H1 (cell line): ENCODE data around the gene PAEP. TPM values are rescaled to one million over a fixed set of nuclear protein-coding genes. Genes with fewer than 3 reads are reported as not detected.

Experiments used
- CTCF ChIA-PET: fragments of 300-600 bp; sonication (Branson Sonifier 250); formaldehyde crosslinking; loops from one replicate; lab custom pipeline; 2021; ENCODE audit not compliant: partially characterized antibody; lab: Charles Lee
- POLR2A ChIA-PET: fragments of 300-600 bp; sonication (Branson Sonifier 250); formaldehyde crosslinking; loops from one replicate; lab custom pipeline; 2021; ENCODE audit warnings: inconsistent platforms; ENCODE audit not compliant: partially characterized antibody; lab: Charles Lee
- DNase-seq, 2 experiments: peaks; one replicate each; pipeline versions ENCODE4 v3.0.0 to v3.0.0-alpha.2; 2010 to 2022; ENCODE audit warnings: low spot score in 2 of 2, low read depth in 1 of 2, mixed read lengths in 1 of 2
- FAIRE-seq: peaks from 2 replicates; lab custom pipeline; 2011; peaks lifted over from hg19 to GRCh38; lab: Jason Lieb, UNC
- H2AFZ ChIP-seq: 2 replicates; pipeline ENCODE4 v1.8.1; 2012; ENCODE audit warnings: low read length, inconsistent platforms
- H2AK5ac ChIP-seq: 2 replicates; pipeline ENCODE4 v1.6.1; 2013; ENCODE audit warnings: low read depth, low read length
- H2BK120ac ChIP-seq: replicated peaks from 2 replicates; pipeline ENCODE3; 2013; ENCODE audit warnings: low read depth, low read length, inconsistent platforms
- H2BK12ac ChIP-seq: 2 replicates; pipeline ENCODE4 v1.6.1; 2013; ENCODE audit warnings: low read depth, low read length
- H2BK15ac ChIP-seq: 2 replicates; pipeline ENCODE4 v1.6.1; 2013; ENCODE audit warnings: low read length
- H2BK20ac ChIP-seq: 2 replicates; pipeline ENCODE4 v1.6.1; 2013; ENCODE audit warnings: low read length
- H2BK5ac ChIP-seq: 2 replicates; pipeline ENCODE4 v1.6.1; 2013; ENCODE audit warnings: low read depth, low read length
- H3K14ac ChIP-seq: 2 replicates; pipeline ENCODE4 v1.6.1; 2013; ENCODE audit warnings: inconsistent platforms; ENCODE audit not compliant: insufficient read length
- H3K18ac ChIP-seq: 2 replicates; pipeline ENCODE4 v1.6.1; 2013; ENCODE audit warnings: low read length; ENCODE audit errors: extremely low read depth
- H3K23ac ChIP-seq: 2 replicates; pipeline ENCODE4 v1.6.1; 2013; ENCODE audit warnings: inconsistent platforms; ENCODE audit not compliant: insufficient read length
- H3K23me2 ChIP-seq: 2 replicates; pipeline ENCODE4 v1.6.1; 2013; ENCODE audit warnings: low read depth, low read length
- H3K27ac ChIP-seq: 2 replicates; pipeline ENCODE4 v1.6.1; 2011; ENCODE audit warnings: low read depth, low read length, inconsistent platforms
- H3K27me3 ChIP-seq, 4 experiments: replicated peaks in 1 of 4; 1 replicate in 1 of 4; 2 replicates in 3 of 4; pipeline versions ENCODE4 v1.6.1 to v1.8.1; 2011 to 2013; ENCODE audit warnings: low read length in 3 of 4, mild to moderate bottlenecking in 3 of 4, inconsistent platforms in 2 of 4, mixed read lengths in 2 of 4, moderate library complexity in 1 of 4; ENCODE audit not compliant: control insufficient read depth in 3 of 4, insufficient read depth in 3 of 4; ENCODE audit errors: extremely low read depth in 1 of 4
- H3K36me3 ChIP-seq, 4 experiments: 2 replicates each; pipeline versions ENCODE4 v1.6.1 to v1.8.1; 2011 to 2013; ENCODE audit warnings: mild to moderate bottlenecking in 4 of 4, low read length in 3 of 4, moderate library complexity in 2 of 4, control low read depth in 1 of 4, inconsistent platforms in 1 of 4; ENCODE audit not compliant: insufficient read depth in 4 of 4, control insufficient read depth in 2 of 4
- H3K4ac ChIP-seq: replicated peaks from 2 replicates; pipeline ENCODE3; 2013; ENCODE audit warnings: low read length, low read depth, mixed read lengths, inconsistent platforms; ENCODE audit not compliant: insufficient read length
- H3K4me1 ChIP-seq, 4 experiments: replicated peaks in 1 of 4; 1 replicate in 1 of 4; 2 replicates in 3 of 4; pipeline versions ENCODE4 v1.6.1 to v1.8.1; 2011 to 2013; ENCODE audit warnings: low read length in 3 of 4, inconsistent platforms in 2 of 4, mixed read lengths in 1 of 4; ENCODE audit not compliant: insufficient read depth in 4 of 4, control insufficient read depth in 3 of 4
- H3K4me2 ChIP-seq, 2 experiments: 2 replicates each; pipeline versions ENCODE4 v1.6.1 to v1.8.1; 2011 to 2013; ENCODE audit warnings: low read depth in 2 of 2, low read length in 2 of 2, control low read depth in 1 of 2, inconsistent platforms in 1 of 2, mild to moderate bottlenecking in 1 of 2; ENCODE audit not compliant: insufficient read depth in 1 of 2
- H3K4me3 ChIP-seq, 4 experiments: fragments of 200-600, 300-600 bp in 1 of 4; sonication (generic), shearing (Covaris generic), sonication (Bioruptor Twin) in 1 of 4; 2 replicates each; pipeline versions ENCODE4 v1.5.1 to v1.8.1; 2011 to 2016; ENCODE audit warnings: low read length in 4 of 4, low read depth in 3 of 4, control low read depth in 2 of 4, inconsistent platforms in 2 of 4, mild to moderate bottlenecking in 2 of 4, mixed read lengths in 1 of 4, moderate library complexity in 1 of 4; ENCODE audit not compliant: insufficient read depth in 2 of 4; ENCODE audit errors: extremely low read depth in 1 of 4
- H3K56ac ChIP-seq: replicated peaks from 2 replicates; pipeline ENCODE3; 2013; ENCODE audit warnings: low read depth, mild to moderate bottlenecking, mixed read lengths, low read length, inconsistent platforms; ENCODE audit not compliant: insufficient read length
- H3K79me1 ChIP-seq: 2 replicates; pipeline ENCODE4 v1.6.1; 2013; ENCODE audit warnings: low read depth, low read length, control low read depth
- H3K79me2 ChIP-seq, 2 experiments: 2 replicates each; pipeline versions ENCODE4 v1.6.1 to v1.8.1; 2012 to 2013; ENCODE audit warnings: low read length in 2 of 2, mild to moderate bottlenecking in 2 of 2, inconsistent platforms in 1 of 2; ENCODE audit not compliant: insufficient read depth in 2 of 2, control insufficient read depth in 1 of 2
- H3K9ac ChIP-seq, 4 experiments: replicated peaks in 1 of 4; 1 replicate in 1 of 4; 2 replicates in 3 of 4; pipeline versions ENCODE4 v1.6.1 to v1.8.1; 2011 to 2013; ENCODE audit warnings: low read depth in 3 of 4, low read length in 3 of 4, control low read depth in 2 of 4, mild to moderate bottlenecking in 2 of 4, moderate library complexity in 2 of 4, inconsistent platforms in 1 of 4; ENCODE audit errors: extremely low read depth in 1 of 4
- H3K9me3 ChIP-seq, 2 experiments: 2 replicates each; pipeline versions ENCODE4 v1.6.1 to v1.8.1; 2012 to 2013; ENCODE audit warnings: mild to moderate bottlenecking in 2 of 2, moderate library complexity in 2 of 2, control low read depth in 1 of 2, inconsistent platforms in 1 of 2, low read depth in 1 of 2, low read length in 1 of 2, mixed read lengths in 1 of 2; ENCODE audit not compliant: insufficient read depth in 2 of 2
- H4K20me1 ChIP-seq, 2 experiments: replicated peaks in 1 of 2; 2 replicates each; pipeline versions ENCODE3 to v1.8.1; 2011 to 2013; ENCODE audit warnings: inconsistent platforms in 2 of 2, low read length in 2 of 2, mild to moderate bottlenecking in 1 of 2; ENCODE audit not compliant: insufficient read depth in 2 of 2, control insufficient read depth in 1 of 2
- H4K5ac ChIP-seq: 2 replicates; pipeline ENCODE4 v1.6.1; 2013; ENCODE audit warnings: low read length, low read depth, mixed read lengths, inconsistent platforms; ENCODE audit not compliant: insufficient read length
- H4K8ac ChIP-seq: 2 replicates; pipeline ENCODE4 v1.8.0; 2013; ENCODE audit warnings: mild to moderate bottlenecking, moderate library complexity, low read length, inconsistent platforms; ENCODE audit not compliant: insufficient read depth; ENCODE audit errors: extremely low read depth
- H4K91ac ChIP-seq: replicated peaks from 2 replicates; pipeline ENCODE3; 2013; ENCODE audit warnings: low read length, mixed read lengths, inconsistent platforms; ENCODE audit not compliant: insufficient read length
- ATF2 ChIP-seq: IDR thresholded peaks from 2 replicates; pipeline ENCODE4 v1.6.1; 2012; ENCODE audit warnings: low read length, inconsistent platforms
- BRCA1 ChIP-seq: IDR thresholded peaks from 2 replicates; pipeline ENCODE4 v1.6.1; 2012; ENCODE audit warnings: low read depth, low read length, improper control_type of control experiment
- EGR1 ChIP-seq: IDR thresholded peaks from 2 replicates; pipeline ENCODE4 v1.6.1; 2011; ENCODE audit warnings: low read depth, low read length, borderline replicate concordance
- JUN ChIP-seq: IDR thresholded peaks from 2 replicates; pipeline ENCODE4 v1.6.1; 2011; ENCODE audit warnings: low read depth, mild to moderate bottlenecking, improper control_type of control experiment, low read length
- KDM4A ChIP-seq: IDR thresholded peaks from one replicate; pipeline ENCODE4 v1.7.1; 2012; ENCODE audit warnings: low read depth, mild to moderate bottlenecking, moderate library complexity, low read length, inconsistent platforms; ENCODE audit not compliant: severe bottlenecking
- KDM5A ChIP-seq: fragments of 200-600 bp; IDR thresholded peaks from 2 replicates; pipeline ENCODE4 v1.7.1; 2012; ENCODE audit warnings: mild to moderate bottlenecking, low read length, inconsistent platforms, mixed read lengths
- NRF1 ChIP-seq: IDR thresholded peaks from 2 replicates; pipeline ENCODE4 v1.6.1; 2011; ENCODE audit warnings: mild to moderate bottlenecking, low read depth, low read length, improper control_type of control experiment
- RXRA ChIP-seq: IDR thresholded peaks from 2 replicates; pipeline ENCODE4 v1.6.1; 2011; ENCODE audit warnings: low read depth, mild to moderate bottlenecking, low read length, moderate library complexity; ENCODE audit not compliant: insufficient read depth
- SIRT6 ChIP-seq: IDR thresholded peaks from one replicate; pipeline ENCODE4 v1.7.1; 2012; ENCODE audit warnings: low read length, inconsistent platforms
- SUZ12 ChIP-seq: fragments of 200-600 bp; sonication (generic); IDR thresholded peaks from 2 replicates; pipeline ENCODE4 v1.6.1; 2012; ENCODE audit warnings: mild to moderate bottlenecking, inconsistent platforms, low read length, moderate library complexity, mixed read lengths
- TBP ChIP-seq: IDR thresholded peaks from 2 replicates; pipeline ENCODE4 v1.6.1; 2011; ENCODE audit warnings: low read depth, low read length, improper control_type of control experiment
- WGBS, 2 experiments: shearing (Covaris generic) in 1 of 2; methylation state at CpG; one replicate each; pipeline versions ENCODE4 v1.1.6 to v1.1.7; 2013 to 2015; ENCODE audit warnings: low lambda C conversion rate in 2 of 2, mixed read lengths in 2 of 2, inconsistent platforms in 1 of 2, low coverage in 1 of 2, missing lambda C conversion rate in 1 of 2; ENCODE audit not compliant: insufficient replicate concordance in 2 of 2, insufficient coverage in 1 of 2, insufficient read length in 1 of 2; ENCODE audit errors: extremely low coverage in 1 of 2, missing lambda C conversion rate in 1 of 2; 5-methylcytosine and 5-hydroxymethylcytosine counted together
- polyA plus RNA-seq, 7 experiments: library from polyadenylated mRNA; depleted of rRNA in 3 of 7; stranded (reverse) in 5 of 7; unstranded in 2 of 7; fragments of >200 nt in 5 of 7; fragments of 200-250 nt in 2 of 7; gene quantifications; 1 replicate in 5 of 7; 2 replicates in 1 of 7; 4 replicates in 1 of 7; pipeline versions ENCODE4 v1.2.1 to v1.2.3, GENCODE V29; 2011 to 2013; ENCODE audit warnings: missing spikeins in 2 of 7, mixed read lengths in 2 of 7
- total RNA-seq: library from RNA; stranded (reverse); fragmentation: NEBNext Ultra II Directional; extraction: Animal tissue kit (Norgen Biotek cat#: 25700); gene quantifications from 2 replicates; pipeline ENCODE4 v1.2.1, GENCODE V29; 2021
- TF ChIP-seq, protein P1 (sequence below): IDR thresholded peaks from 2 replicates; pipeline ENCODE4 v1.6.1; 2011; ENCODE audit warnings: low read depth, mild to moderate bottlenecking, low read length; ENCODE audit not compliant: insufficient read depth

The PAEP gene
- total and polyA plus RNA-seq, 2 of the 8 experiments (the other 6 are each of a cell fraction or from before 2014, with no cell fraction given) = not detected

DNA sequence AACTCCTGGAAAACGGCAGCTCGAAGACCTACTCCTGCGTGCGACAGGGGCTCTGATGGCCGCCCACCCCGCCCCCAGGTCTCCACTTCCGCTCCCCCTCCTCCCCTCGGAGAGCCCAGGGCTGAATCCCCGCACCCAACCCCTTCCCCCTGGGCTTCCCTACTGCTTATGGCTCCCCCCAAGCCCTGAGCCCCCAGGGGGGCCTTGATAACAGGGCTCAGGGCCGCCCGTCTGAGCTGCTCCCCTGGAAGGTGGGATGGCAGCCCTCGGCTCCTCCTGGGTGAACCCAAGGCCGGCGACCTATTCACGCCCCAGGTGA lies 47.4 kb downstream of the PAEP start:
- peak overlapping the region; percentile 22; the same call in 1 of the 2 replicates for H4K8ac ChIP-seq
- peaks cover 4% of the 10 kb centered on the region; the same call in 1 of the 2 replicates for H3K23me2 ChIP-seq
- no peaks in the 10 kb centered on the region for H3K27me3 ChIP-seq
- ChIA-PET POLR2A (interaction anchor here (1.2 kb wide), 1 partner anchor 71 kb away, joined by 4 read pairs; no protein-coding TSS in a partner anchor), CTCF (interaction anchor here (0.8 to 1.6 kb wide), 3 partner anchors 9 to 189 kb away, joined by 3 to 4 read pairs (median 3); partner anchors contain the start of gene KCNT1)
- H3K27ac ChIP-seq = no peak overlapping the region
- WGBS, 2 experiments = 85% methylated on average over 6 of the region's 15 CpGs; no CpG with 5 or more reads in 1 of the 2 experiments
- H3K79me1 ChIP-seq = no peaks in the 10 kb centered on the region
- no peaks in the 10 kb centered on the region for H4K20me1 ChIP-seq
- no peak overlapping the region for H3K9ac ChIP-seq
- no peak overlapping the region for H3K4me3 ChIP-seq
- H3K23ac ChIP-seq = no peak overlapping the region
- H3K18ac ChIP-seq = no peak overlapping the region
- H3K56ac ChIP-seq = no peak overlapping the region
- no peak overlapping the region for H2BK15ac ChIP-seq
- no peaks in the 10 kb centered on the region for H3K79me2 ChIP-seq
- peaks cover 10 to 14% of the 10 kb centered on the region in 2 experiments for H3K9me3 ChIP-seq
- no peak overlapping the region for H4K91ac ChIP-seq
- DNase-seq (no peak), FAIRE-seq (no peak)
- H3K4me1 ChIP-seq = peaks cover 0 to 8% (median 3%) of the 10 kb centered on the region in 4 experiments; a peak in 4 of 7 replicates
- H3K14ac ChIP-seq = no peak overlapping the region
- no peak overlapping the region for H3K4me2 ChIP-seq
- H2BK5ac ChIP-seq = no peak overlapping the region
- H3K4ac ChIP-seq = no peak overlapping the region
- H2BK120ac ChIP-seq = no peak overlapping the region
- no peak overlapping the region for H4K5ac ChIP-seq
- H2BK12ac ChIP-seq = no peak overlapping the region
- no peak overlapping the region for H2AK5ac ChIP-seq
- H3K36me3 ChIP-seq = no peaks in the 10 kb centered on the region; a peak in 1 of 8 replicates
- no peak overlapping the region for H2BK20ac ChIP-seq
- no peak overlapping the region for H2AFZ ChIP-seq
- TF ChIP-seq NRF1 (no peak), JUN (no peak), TBP (no peak), SIRT6 (no peak), RXRA (no peak), EGR1 (no peak), BRCA1 (no peak), KDM5A (no peak), ATF2 (no peak), KDM4A (no peak), SUZ12 (no peak)
- TF ChIP-seq, protein P1, sequence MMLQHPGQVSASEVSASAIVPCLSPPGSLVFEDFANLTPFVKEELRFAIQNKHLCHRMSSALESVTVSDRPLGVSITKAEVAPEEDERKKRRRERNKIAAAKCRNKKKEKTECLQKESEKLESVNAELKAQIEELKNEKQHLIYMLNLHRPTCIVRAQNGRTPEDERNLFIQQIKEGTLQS = no peak
